PC-9 (cell line): ENCODE measurements around the gene TPI1. TPM values are rescaled to one million over a fixed set of nuclear protein-coding genes. Genes with fewer than 3 reads are reported as not detected.
A peak's percentile ranks its signal among the peaks of the same experiment; 100 is the strongest.

Experiments
- BruUV-seq: library from RNA; stranded (reverse); fragments of 400-500 nt; replicated peaks from 2 replicates; lab custom pipeline; 2021; lab: Mats Ljungman, UMichigan
- CTCF ChIA-PET: fragments of 300-600 bp; sonication (Branson Sonifier 250); formaldehyde crosslinking; loops from one replicate; lab custom pipeline; 2022; ENCODE audit warnings: antibody characterized with exemption; lab: Charles Lee
- POLR2A ChIA-PET: fragments of 300-600 bp; sonication (Branson Sonifier 250); formaldehyde crosslinking; loops from one replicate; lab custom pipeline; 2022; ENCODE audit warnings: antibody characterized with exemption; ENCODE audit not compliant: unreplicated experiment; lab: Charles Lee
- DNase-seq, 2 experiments: peaks; one replicate each; pipeline versions ENCODE4 v3.0.0 to v3.0.0-alpha.2; 2015 to 2022; ENCODE audit warnings: mixed read lengths in 1 of 2
- H2AFZ ChIP-seq: fragments of 200-600 bp; sonication (generic); 2 replicates; pipeline ENCODE4 v1.8.1; 2017; ENCODE audit warnings: antibody characterized with exemption
- H3F3A ChIP-seq: fragments of 200-600 bp; sonication (generic); 2 replicates; pipeline ENCODE4 v1.8.1; 2017; ENCODE audit warnings: antibody characterized with exemption, mild to moderate bottlenecking, low read depth; ENCODE audit not compliant: insufficient read depth
- H3K27ac ChIP-seq: fragments of 200-600 bp; sonication (generic); 2 replicates; pipeline ENCODE4 v1.6.1; 2016; ENCODE audit warnings: mixed run types
- H3K27me3 ChIP-seq: fragments of 200-600 bp; sonication (generic); 2 replicates; pipeline ENCODE4 v1.6.1; 2016; ENCODE audit warnings: low read depth, mixed run types; ENCODE audit not compliant: insufficient read depth
- H3K36me3 ChIP-seq: fragments of 200-600 bp; sonication (generic); 2 replicates; pipeline ENCODE4 v1.6.1; 2016; ENCODE audit warnings: low read depth, mixed run types
- H3K4me1 ChIP-seq: fragments of 200-600 bp; sonication (generic); replicated peaks from 2 replicates; pipeline ENCODE4 v1.6.1; 2016; ENCODE audit warnings: mixed run types; ENCODE audit not compliant: insufficient read depth
- H3K4me2 ChIP-seq: fragments of 200-600 bp; sonication (generic); 2 replicates; pipeline ENCODE4 v1.6.1; 2017; ENCODE audit warnings: mixed run types
- H3K4me3 ChIP-seq: fragments of 200-600 bp; sonication (generic); 2 replicates; pipeline ENCODE4 v1.6.1; 2016; ENCODE audit warnings: mixed run types
- H3K79me2 ChIP-seq: fragments of 200-600 bp; sonication (generic); 2 replicates; pipeline ENCODE4 v1.6.1; 2017; ENCODE audit warnings: low read depth, mixed run types
- H3K9me2 ChIP-seq: fragments of 200-600 bp; sonication (generic); 2 replicates; pipeline ENCODE4 v1.8.1; 2017; ENCODE audit warnings: mild to moderate bottlenecking; ENCODE audit not compliant: insufficient read depth
- H3K9me3 ChIP-seq: fragments of 200-600 bp; sonication (generic); 2 replicates; pipeline ENCODE4 v1.8.1; 2016; ENCODE audit warnings: low read depth; ENCODE audit not compliant: insufficient read depth
- H4K20me1 ChIP-seq: fragments of 200-600 bp; sonication (generic); 2 replicates; pipeline ENCODE4 v1.8.1; 2017; ENCODE audit not compliant: insufficient read depth
- CTCF ChIP-seq: fragments of 200-600 bp; sonication (generic); conservative IDR thresholded peaks from 2 replicates; pipeline ENCODE4 v1.6.1; 2017; ENCODE audit warnings: mixed run types, antibody characterized with exemption, mild to moderate bottlenecking, moderate library complexity
- EZH2 ChIP-seq: fragments of 200-600 bp; sonication (generic); IDR thresholded peaks from 2 replicates; pipeline ENCODE4 v1.8.0; 2017; ENCODE audit warnings: antibody characterized with exemption, low read depth
- intact Hi-C: fragments of 100-400 bp; cut with micrococcal nuclease; formaldehyde crosslinking; loops from one replicate; pipeline ENCODE4 v1.10.0; 2022; ENCODE audit not compliant: unreplicated experiment
- total RNA-seq: library from RNA; stranded (reverse); gene quantifications from 2 replicates; pipeline ENCODE4 v1.2.3, GENCODE V29; 2021

TPI1 gene
- total RNA-seq, 1 experiment from 2014 or later, result 1,199 TPM

- no peaks in the 10 kb centered on the region for H3K9me2 ChIP-seq
- CTCF ChIA-PET, result no interaction called here
- no peaks in the 10 kb centered on the region for H3K27me3 ChIP-seq
- intact Hi-C loops, result no loop called here
- H3K4me3 ChIP-seq, result peak overlapping the region; percentile 97; the same call in 1 of the 2 replicates
- no peaks in the 10 kb centered on the region for H3K9me3 ChIP-seq
- peaks cover 34% of the 10 kb centered on the region for H4K20me1 ChIP-seq
- H3K4me1 ChIP-seq, result peaks cover 23% of the 10 kb centered on the region
- TF ChIP-seq CTCF, result no peak
- no peak for TF ChIP-seq EZH2
- POLR2A ChIA-PET, result interaction anchor here (0.6 to 1.0 kb wide), 6 partner anchors 13 to 530 kb away, joined by 3 to 20 read pairs (median 9); no protein-coding TSS in a partner anchor
- H3K4me2 ChIP-seq, result peak overlapping the region; percentile 79
- H3K79me2 ChIP-seq, result peaks cover 28% of the 10 kb centered on the region
- no peak for DNase-seq
- H2AFZ ChIP-seq, result no peak overlapping the region
- peaks cover 58% of the 10 kb centered on the region for H3F3A ChIP-seq
- no TSS peak for BruUV-seq
- H3K36me3 ChIP-seq, result peaks cover 23% of the 10 kb centered on the region
- H3K27ac ChIP-seq, result no peak overlapping the region
Observed at GRCh38 chr12:6866163-6866919, 990 bp upstream of the TPI1 start.

GRCh38 chr12:6866920-6867412 lies 365 bp upstream of the TPI1 start:
- TF ChIP-seq EZH2 (no peak), CTCF (no peak)
- DNase-seq, result no peak
- 0 out of 2 replicates have a peak overlapping the region, but pooled peaks have one; percentile 72 for H2AFZ ChIP-seq
- ChIA-PET CTCF (interaction anchor here (0.7 to 1.0 kb wide), 2 partner anchors 121 to 144 kb away, joined by 3 read pairs; no protein-coding TSS in a partner anchor), POLR2A (interaction anchor here (0.6 to 1.0 kb wide), 9 partner anchors 14 to 530 kb away, joined by 3 to 20 read pairs (median 5); partner anchors contain the start of gene RNU7-1)
- intact Hi-C loops, result loop anchor here (1.0 kb wide), 1 partner anchor 15 kb away; the partner anchor contains the start of gene USP5
- peak overlapping the region; percentile 97; the same call in 1 of the 2 replicates for H3K4me3 ChIP-seq
- H4K20me1 ChIP-seq, result peaks cover 40% of the 10 kb centered on the region
- H3K4me1 ChIP-seq, result peaks cover 29% of the 10 kb centered on the region
- peaks cover 32% of the 10 kb centered on the region for H3K79me2 ChIP-seq
- H3K27ac ChIP-seq, result no peak overlapping the region
- no TSS peak for BruUV-seq
- peaks cover 64% of the 10 kb centered on the region for H3F3A ChIP-seq
- peaks cover 23% of the 10 kb centered on the region for H3K36me3 ChIP-seq
- peak overlapping the region; percentile 79 for H3K4me2 ChIP-seq
- no peaks in the 10 kb centered on the region for H3K27me3 ChIP-seq
- no peaks in the 10 kb centered on the region for H3K9me2 ChIP-seq
- H3K9me3 ChIP-seq, result no peaks in the 10 kb centered on the region

GRCh38 chr12:6868211-6869048 lies 1.1 kb downstream of the TPI1 start:
- Histone ChIP-seq H4K20me1 (peaks cover 41% of the 10 kb centered on the region), H3K27me3 (no peaks in the 10 kb centered on the region), H3K79me2 (peaks cover 39% of the 10 kb centered on the region), H3K27ac (peak overlapping the region; percentile 72), H3K4me3 (peak overlapping the region; percentile 97), H3K4me2 (peak overlapping the region; percentile 79), H3K36me3 (peaks cover 15% of the 10 kb centered on the region), H3K9me3 (no peaks in the 10 kb centered on the region), H3K4me1 (peaks cover 32% of the 10 kb centered on the region), H3F3A (peaks cover 74% of the 10 kb centered on the region), H3K9me2 (no peaks in the 10 kb centered on the region), H2AFZ (peak overlapping the region; percentile 76; the same call in 1 of the 2 replicates)
- ChIA-PET CTCF (interaction anchor here (0.6 to 1.4 kb wide), 7 partner anchors 24 to 736 kb away, joined by 3 to 15 read pairs (median 5); partner anchors contain the start of gene MLF2), POLR2A (interaction anchor here (0.5 to 0.7 kb wide), 6 partner anchors 18 to 1061 kb away, joined by 3 to 5 read pairs (median 4); partner anchors contain the start of genes CDCA3 and MLF2)
- DNase-seq, result no peak
- no peak for TF ChIP-seq EZH2
- TF ChIP-seq CTCF, result no peak; the same call in 1 of the 2 replicates
- intact Hi-C loops, result loop anchor here (1.0 to 2.0 kb wide), 6 partner anchors 70 to 320 kb away; partner anchors contain the start of genes C1RL and LPCAT3
- BruUV-seq, result no TSS peak
